ENCODE results near the gene OTOS.

- TF ChIP-seq, protein P1, sequence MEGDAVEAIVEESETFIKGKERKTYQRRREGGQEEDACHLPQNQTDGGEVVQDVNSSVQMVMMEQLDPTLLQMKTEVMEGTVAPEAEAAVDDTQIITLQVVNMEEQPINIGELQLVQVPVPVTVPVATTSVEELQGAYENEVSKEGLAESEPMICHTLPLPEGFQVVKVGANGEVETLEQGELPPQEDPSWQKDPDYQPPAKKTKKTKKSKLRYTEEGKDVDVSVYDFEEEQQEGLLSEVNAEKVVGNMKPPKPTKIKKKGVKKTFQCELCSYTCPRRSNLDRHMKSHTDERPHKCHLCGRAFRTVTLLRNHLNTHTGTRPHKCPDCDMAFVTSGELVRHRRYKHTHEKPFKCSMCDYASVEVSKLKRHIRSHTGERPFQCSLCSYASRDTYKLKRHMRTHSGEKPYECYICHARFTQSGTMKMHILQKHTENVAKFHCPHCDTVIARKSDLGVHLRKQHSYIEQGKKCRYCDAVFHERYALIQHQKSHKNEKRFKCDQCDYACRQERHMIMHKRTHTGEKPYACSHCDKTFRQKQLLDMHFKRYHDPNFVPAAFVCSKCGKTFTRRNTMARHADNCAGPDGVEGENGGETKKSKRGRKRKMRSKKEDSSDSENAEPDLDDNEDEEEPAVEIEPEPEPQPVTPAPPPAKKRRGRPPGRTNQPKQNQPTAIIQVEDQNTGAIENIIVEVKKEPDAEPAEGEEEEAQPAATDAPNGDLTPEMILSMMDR (conservative IDR thresholded peaks at IDR 0.05; ENCODE audit: low read length), result no peak
- no peak for TF ChIP-seq EZH2phosphoT487 (IDR thresholded peaks at IDR 0.05; ENCODE audit: borderline replicate concordance, low read depth, low read length)
These were observed 42.0 kb upstream of the OTOS start for GRCh38 chr2:240182476-240182875.
